ENCODE data around the gene SIAE.
"Not testable (repeated sequence)": the region's sequence is repeated elsewhere in the genome, so short reads cannot be mapped to it uniquely, and the experiment has no call there.

GRCh38 chr11:124602723-124603122 lies 70.8 kb downstream of the SIAE start:
- TF ChIP-seq CTCF, POLR2A (IDR thresholded peaks at IDR 0.05): not testable (repeated sequence)
